ENCODE data around the gene NDUFB4. TPM values are rescaled to one million over a fixed set of nuclear protein-coding genes. Genes with fewer than 3 reads are reported as not detected.

Gene NDUFB4
- total RNA-seq, 1 experiment from 2014 or later, result 96.1 TPM

GRCh38 chr3:120622870-120623726, 27.0 kb downstream of the NDUFB4 start:
- TSS peak; percentile 98 for BruUV-seq (replicated peaks)
- Mint-ChIP-seq H3K27me3 (ENCODE audit: insufficient read depth, unreplicated experiment) (no peaks in the 10 kb centered on the region), H3K4me1 (ENCODE audit: insufficient read depth, unreplicated experiment) (peaks cover 9% of the 10 kb centered on the region), H3K9me3 (ENCODE audit: unreplicated experiment) (no peaks in the 10 kb centered on the region), H3K27ac (ENCODE audit: low read depth, unreplicated experiment) (peak overlapping the region; percentile 3), H3K36me3 (ENCODE audit: insufficient read depth, unreplicated experiment) (no peaks in the 10 kb centered on the region), H3K4me3 (ENCODE audit: unreplicated experiment) (no peak overlapping the region)
- TF ChIP-seq CTCF (IDR thresholded peaks at IDR 0.05; ENCODE audit: unreplicated experiment), result peak; percentile 36
- peak; percentile 76 for DNase-seq (ENCODE audit: unreplicated experiment)
- ChIA-PET POLR2A (no interaction called here), CTCF (interaction anchor here (0.7 to 1.1 kb wide), 4 partner anchors 20 to 172 kb away, joined by 3 to 5 read pairs (median 4); partner anchors contain the start of gene NDUFB4)
- intact Hi-C loops (cut with micrococcal nuclease), result loop anchor here (1.0 kb wide), 1 partner anchor 172 kb away; no protein-coding TSS in a partner anchor

DNA sequence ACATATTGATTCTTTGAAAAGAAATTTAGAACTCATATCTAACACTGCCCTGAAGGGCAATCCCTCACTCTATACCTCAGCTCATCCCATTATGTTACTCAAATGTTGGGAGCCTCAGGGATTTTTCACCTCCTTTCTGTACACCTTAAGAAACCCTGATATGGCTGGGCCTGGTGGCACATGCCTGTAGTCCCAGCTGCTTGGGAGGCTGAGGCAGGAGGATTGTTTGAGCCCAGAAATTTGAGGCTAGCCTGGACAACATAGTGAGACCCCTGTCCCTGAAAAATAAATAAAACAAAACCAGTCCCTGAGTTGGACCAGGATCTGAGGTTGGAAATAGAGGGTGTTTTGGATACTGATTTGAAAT, 27.6 kb downstream of the NDUFB4 start:
- H3K9me3 Mint-ChIP-seq (ENCODE audit: unreplicated experiment), result no peaks in the 10 kb centered on the region
- H3K4me3 Mint-ChIP-seq (ENCODE audit: unreplicated experiment), result no peak overlapping the region
- ChIA-PET CTCF (no interaction called here), POLR2A (no interaction called here)
- intact Hi-C loops (cut with micrococcal nuclease), result loop anchor here (1.0 kb wide), 1 partner anchor 172 kb away; no protein-coding TSS in a partner anchor
- no peaks in the 10 kb centered on the region for H3K27me3 Mint-ChIP-seq (ENCODE audit: insufficient read depth, unreplicated experiment)
- TF ChIP-seq CTCF (IDR thresholded peaks at IDR 0.05; ENCODE audit: unreplicated experiment), result no peak
- BruUV-seq (replicated peaks), result no TSS peak
- peaks cover 9% of the 10 kb centered on the region for H3K4me1 Mint-ChIP-seq (ENCODE audit: insufficient read depth, unreplicated experiment)
- H3K36me3 Mint-ChIP-seq (ENCODE audit: insufficient read depth, unreplicated experiment), result no peaks in the 10 kb centered on the region
- H3K27ac Mint-ChIP-seq (ENCODE audit: low read depth, unreplicated experiment), result peak overlapping the region; percentile 3
- no peak for DNase-seq (ENCODE audit: unreplicated experiment)

GRCh38 chr3:120625159-120625586, 29.0 kb downstream of the NDUFB4 start:
- CTCF ChIA-PET, result no interaction called here
- Mint-ChIP-seq H3K27ac (ENCODE audit: low read depth, unreplicated experiment) (no peak overlapping the region), H3K9me3 (ENCODE audit: unreplicated experiment) (no peaks in the 10 kb centered on the region), H3K27me3 (ENCODE audit: insufficient read depth, unreplicated experiment) (no peaks in the 10 kb centered on the region), H3K4me3 (ENCODE audit: unreplicated experiment) (no peak overlapping the region), H3K4me1 (ENCODE audit: insufficient read depth, unreplicated experiment) (peaks cover 9% of the 10 kb centered on the region), H3K36me3 (ENCODE audit: insufficient read depth, unreplicated experiment) (no peaks in the 10 kb centered on the region)
- no TSS peak for BruUV-seq (replicated peaks)
- DNase-seq (ENCODE audit: unreplicated experiment), result no peak
- intact Hi-C loops (cut with micrococcal nuclease), result no loop called here
- no peak for TF ChIP-seq CTCF (IDR thresholded peaks at IDR 0.05; ENCODE audit: unreplicated experiment)
- POLR2A ChIA-PET, result no interaction called here

- H3K36me3 Mint-ChIP-seq (ENCODE audit: insufficient read depth, unreplicated experiment), result no peaks in the 10 kb centered on the region
- peaks cover 6% of the 10 kb centered on the region for H3K9me3 Mint-ChIP-seq (ENCODE audit: unreplicated experiment)
- ChIA-PET POLR2A (interaction anchor here (0.6 to 1.5 kb wide), 2 partner anchors 39 to 107 kb away, joined by 3 to 6 read pairs; partner anchors contain the start of gene NDUFB4), CTCF (interaction anchor here (0.7 to 1.7 kb wide), 5 partner anchors 16 to 161 kb away, joined by 3 to 6 read pairs (median 3); no protein-coding TSS in a partner anchor)
- BruUV-seq (replicated peaks), result no TSS peak
- H3K27me3 Mint-ChIP-seq (ENCODE audit: insufficient read depth, unreplicated experiment), result no peaks in the 10 kb centered on the region
- intact Hi-C loops (cut with micrococcal nuclease), result no loop called here
- H3K27ac Mint-ChIP-seq (ENCODE audit: low read depth, unreplicated experiment), result no peak overlapping the region
- H3K4me1 Mint-ChIP-seq (ENCODE audit: insufficient read depth, unreplicated experiment), result peaks cover 6% of the 10 kb centered on the region
- no peak for TF ChIP-seq CTCF (IDR thresholded peaks at IDR 0.05; ENCODE audit: unreplicated experiment)
- no peak overlapping the region for H3K4me3 Mint-ChIP-seq (ENCODE audit: unreplicated experiment)
- DNase-seq (ENCODE audit: unreplicated experiment), result no peak
Measured at GRCh38 chr3:120634539-120634938, 38.4 kb downstream of the NDUFB4 start.

Measured in MCF 10A (cell line).